ENCODE measurements around the gene NDUFA1.
"Not testable (repeated sequence)": the region's sequence is repeated elsewhere in the genome, so short reads cannot be mapped to it uniquely, and the experiment has no call there.

NDUFA1 gene

DNA sequence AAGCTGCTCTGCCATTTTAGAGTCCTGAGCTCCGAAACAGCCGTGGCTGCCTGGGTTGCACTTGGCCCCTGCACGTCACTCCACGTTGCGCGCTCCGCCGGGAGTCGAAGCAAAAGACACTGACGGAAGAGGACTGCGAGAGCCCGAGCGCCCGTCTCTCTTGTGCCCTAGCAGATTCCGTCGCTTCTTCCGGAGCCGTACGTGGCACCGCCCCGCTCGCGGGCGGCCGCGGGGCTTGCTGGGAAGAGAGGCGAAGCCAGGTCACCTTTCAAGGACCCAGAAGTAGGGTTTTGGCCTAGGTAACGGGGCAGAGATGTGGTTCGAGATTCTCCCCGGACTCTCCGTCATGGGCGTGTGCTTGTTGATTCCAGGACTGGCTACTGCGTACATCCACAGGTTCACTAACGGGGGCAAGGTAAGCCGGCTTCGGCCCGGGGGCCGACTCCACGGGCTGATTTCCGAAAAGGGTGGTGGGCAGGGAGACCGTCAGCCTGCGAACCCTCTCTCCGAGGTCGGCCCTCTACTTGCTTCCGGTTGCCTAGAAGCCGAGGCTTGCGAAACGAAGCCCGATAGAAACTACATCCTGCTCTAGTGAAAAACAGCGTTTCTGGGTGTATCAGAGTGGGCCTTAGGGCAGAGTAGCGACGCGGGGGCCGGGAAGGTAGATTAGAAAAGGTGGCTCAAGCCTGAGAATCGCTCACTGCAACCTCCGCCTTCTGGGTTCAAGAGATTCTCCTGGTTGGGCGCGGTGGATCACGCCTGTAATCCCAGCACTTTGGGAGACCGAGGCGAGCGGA, at the start of gene NDUFA1, which contains the start of gene RNF113A:
TSS of gene NDUFA1 (plus strand) at position 234 of the 797 bp plus-strand sequence. CDS start at position 314, 80 bp downstream.
TSS of gene RNF113A (minus strand) at position 135 of the 797 bp plus-strand sequence. CDS start at position 15, 120 bp downstream.
- DNase-seq = peak; percentile 80 to 83

- DNase-seq = not testable (repeated sequence)
Observed at GRCh38 chrX:119824221-119824620, 47.4 kb upstream of the NDUFA1 start.

DNA sequence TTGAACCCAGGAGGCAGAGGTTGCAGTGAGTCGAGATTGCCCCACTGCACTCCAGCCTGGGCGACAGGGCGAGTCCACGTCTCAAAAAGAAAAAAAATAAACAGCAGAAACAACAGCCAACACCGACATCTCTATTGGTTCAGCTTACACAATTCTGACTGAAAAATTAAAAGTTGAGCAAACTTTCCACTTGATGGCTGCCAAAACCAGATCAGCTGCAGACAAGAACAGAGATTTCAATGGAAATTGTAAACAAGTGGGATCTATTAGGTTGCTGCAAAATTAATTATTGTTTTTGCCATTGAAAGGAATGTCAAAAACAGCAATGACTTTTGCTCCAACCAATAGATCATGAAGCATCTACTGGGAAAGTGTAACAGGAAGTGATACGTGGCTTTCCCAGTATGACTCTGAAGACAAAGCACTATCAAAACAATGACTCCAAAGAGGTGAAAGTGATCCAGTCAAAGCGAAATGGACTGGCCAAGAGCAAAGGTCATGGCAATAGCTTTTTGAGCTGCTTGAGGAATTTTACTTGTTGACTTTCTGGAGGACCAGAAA, 45.2 kb upstream of the NDUFA1 start:
- DNase-seq = no peak

- DNase-seq = no peak
Observed at GRCh38 chrX:119828446-119828845, 43.2 kb upstream of the NDUFA1 start.

- no peak for DNase-seq
Observed at GRCh38 chrX:119833905-119834304, 37.7 kb upstream of the NDUFA1 start.

- peak; percentile 91 to 93 for DNase-seq
Observed at GRCh38 chrX:119852382-119853353, 19.0 kb upstream of the NDUFA1 start, which contains the start of gene UPF3B. Gene UPF3B, minus strand, starts transcription at chrX:119852963. Its CDS starts 35 bp downstream, at chrX:119852928.

DNA sequence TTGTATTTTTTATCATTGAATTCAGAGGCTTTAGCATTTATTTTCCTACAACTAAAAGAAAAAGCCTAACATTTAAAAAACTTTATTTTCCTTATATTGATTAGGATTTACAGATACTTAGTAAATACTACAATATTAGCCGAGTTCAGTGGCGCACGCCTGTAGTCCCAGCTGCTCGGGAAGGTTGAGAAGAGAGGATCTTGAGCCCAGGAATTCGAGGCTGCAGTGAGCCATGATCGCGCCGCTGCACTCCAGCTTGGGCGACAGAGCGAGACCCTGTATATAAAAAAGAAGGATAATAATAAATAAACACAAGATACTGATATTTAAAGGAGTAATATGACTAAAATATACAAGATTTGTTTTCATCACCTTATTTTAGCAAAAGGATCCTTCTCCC, 18.2 kb upstream of the NDUFA1 start:
- no peak for DNase-seq

DNA sequence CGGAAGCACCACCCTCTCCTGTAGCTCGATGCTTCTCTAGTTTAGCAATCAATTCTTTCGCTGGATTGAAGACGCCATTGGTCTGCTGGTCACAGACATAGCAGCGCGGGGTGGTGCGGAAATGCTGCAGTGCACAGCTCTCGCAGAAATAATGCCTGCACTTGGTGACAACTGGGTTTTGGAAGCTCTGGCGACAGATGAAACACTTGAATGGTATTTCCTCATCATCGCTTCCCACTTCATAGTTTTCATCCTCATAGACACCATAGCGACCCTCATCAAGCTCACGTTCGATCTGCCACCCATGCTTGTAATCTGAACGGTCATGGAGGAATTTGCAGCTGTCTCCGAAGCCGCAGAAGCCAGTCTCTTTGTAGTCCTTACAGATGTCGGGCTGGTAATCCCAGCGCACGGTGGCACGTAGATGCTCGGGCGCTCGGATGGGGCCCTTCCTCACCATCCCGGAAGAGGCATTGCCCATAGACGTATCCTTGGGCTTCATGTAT, 953 bp upstream of the NDUFA1 start:
- DNase-seq = peak; percentile 19 to 32

DNA sequence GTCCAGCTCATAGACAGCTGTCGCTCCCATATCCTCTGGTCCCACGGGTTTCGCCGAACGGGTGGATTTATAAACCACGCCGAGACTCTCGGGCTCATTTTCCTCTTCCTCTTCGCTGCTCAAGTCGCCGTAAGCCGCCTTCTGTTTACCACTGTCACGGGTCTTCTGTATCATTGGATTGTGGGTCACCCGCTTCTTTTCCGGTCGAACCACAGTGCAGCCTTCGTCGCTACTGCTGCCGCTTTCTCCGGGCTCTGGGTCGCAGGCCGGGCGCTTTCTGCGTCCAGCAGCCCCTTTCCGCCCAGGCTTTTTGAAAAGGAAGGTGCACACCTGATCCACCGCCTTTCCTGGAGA, 410 bp upstream of the NDUFA1 start:
- no peak for DNase-seq

GRCh38 chrX:119878740-119879139, 7.1 kb downstream of the NDUFA1 start:
- no peak for DNase-seq

- DNase-seq = no peak
Observed at GRCh38 chrX:119880076-119880475, 8.4 kb downstream of the NDUFA1 start.

DNA sequence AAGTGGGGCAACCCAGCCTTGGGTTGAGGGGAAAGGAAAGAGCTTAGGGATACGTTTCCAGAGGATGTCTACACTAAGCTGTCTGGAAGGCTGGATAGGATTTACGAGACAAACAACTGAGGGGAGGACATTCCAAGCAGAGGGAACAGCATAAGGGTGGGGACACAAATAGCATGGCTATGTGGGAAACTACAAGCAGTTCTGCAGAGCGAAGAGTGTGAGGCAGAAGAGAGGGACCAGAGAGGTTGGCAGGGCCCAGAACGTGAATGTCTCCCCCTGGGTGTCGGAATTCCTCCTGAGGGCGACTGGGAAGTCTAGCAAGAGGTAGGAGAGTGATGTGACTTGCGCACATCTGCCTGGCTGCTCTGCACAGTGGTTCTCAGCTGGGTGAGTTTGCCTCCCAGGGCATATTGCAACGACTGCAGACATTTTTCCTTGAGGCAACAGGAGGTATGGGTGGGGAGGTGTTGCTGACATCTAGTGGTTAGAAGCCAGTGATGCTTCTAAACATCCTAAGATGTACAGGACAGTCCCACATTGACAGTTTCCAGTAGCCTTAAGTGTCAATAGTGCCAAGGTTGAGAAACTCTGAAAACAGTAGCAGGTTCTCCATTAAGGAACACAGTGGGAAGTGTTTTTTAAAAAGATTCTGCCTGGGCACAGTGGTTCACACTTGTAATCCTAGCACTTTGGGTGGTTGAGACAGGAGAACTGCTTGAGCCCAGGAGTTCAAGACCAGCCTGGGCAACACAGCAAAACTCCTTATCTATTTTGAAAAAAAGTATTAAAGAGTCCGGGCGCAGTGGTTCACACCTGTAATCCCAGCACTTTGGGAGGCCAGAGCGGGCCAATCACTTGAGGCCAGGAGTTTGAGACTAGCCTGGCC, 9.2 kb downstream of the NDUFA1 start:
- DNase-seq = peak; percentile 13 to 18

GRCh38 chrX:119885554-119886428, 14.2 kb downstream of the NDUFA1 start:
- no peak for DNase-seq

DNA sequence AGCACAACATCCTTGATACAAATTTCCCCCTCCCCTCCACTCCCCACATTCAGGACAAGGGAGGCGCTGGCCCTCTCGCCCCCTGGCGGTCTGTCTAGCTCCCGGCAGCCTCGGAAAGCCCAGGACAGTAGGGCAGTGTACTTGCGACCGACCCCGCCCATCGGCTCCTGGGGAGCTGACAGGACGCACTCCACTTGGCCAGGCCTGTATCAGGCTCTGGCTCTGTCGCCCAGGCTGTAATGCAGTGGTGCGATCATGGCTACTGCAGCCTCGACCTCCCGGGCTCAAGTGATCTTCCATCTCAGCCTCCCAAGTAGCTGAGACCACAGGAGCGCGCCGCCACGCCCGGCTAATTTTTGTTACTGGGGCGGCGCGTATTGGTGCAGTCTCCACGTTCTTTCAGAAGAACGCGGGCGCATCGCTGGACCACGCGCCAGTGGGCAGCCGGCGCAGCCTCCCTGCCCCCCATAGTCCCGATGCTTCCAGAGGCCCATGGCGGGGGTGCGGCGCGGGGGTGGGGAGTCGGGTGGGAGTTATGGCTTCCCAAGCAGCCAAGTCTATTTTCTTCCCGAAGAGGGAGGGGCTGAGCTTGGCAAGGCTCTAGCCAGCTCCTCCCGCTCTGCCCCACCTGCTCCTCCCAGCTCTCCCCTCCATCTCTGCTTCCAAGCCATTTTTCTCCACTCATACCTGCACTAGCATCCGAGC, 16.2 kb downstream of the NDUFA1 start:
- peak; percentile 70 to 78 for DNase-seq

GRCh38 chrX:119890626-119891025, 19.0 kb downstream of the NDUFA1 start:
- DNase-seq = not testable (repeated sequence)

GRCh38 chrX:119891961-119892692, 20.5 kb downstream of the NDUFA1 start:
- DNase-seq = not testable (repeated sequence)

DNA sequence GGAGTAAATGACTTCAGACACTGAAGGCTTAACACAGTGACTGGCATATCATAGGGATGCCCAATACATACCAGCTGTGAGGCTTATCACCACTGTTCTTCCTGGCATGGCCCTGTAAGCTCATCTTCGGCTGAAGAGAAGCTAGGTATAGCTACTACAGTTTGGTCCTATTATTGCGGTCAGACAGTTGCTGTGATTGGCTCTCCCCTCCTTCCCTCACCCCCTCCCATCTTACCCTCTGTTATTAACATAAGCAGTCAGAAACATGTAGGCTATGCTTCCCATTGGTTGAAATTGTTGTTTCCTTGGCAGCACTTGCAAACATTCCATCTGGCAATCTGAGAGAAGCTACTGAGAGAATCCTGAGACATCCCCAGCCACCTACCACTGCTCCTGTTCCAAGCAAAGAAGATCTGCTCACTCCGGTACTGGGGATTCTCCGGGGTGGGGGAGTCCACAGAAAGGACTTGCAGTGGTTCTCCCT, 24.3 kb downstream of the NDUFA1 start, which contains the start of gene AKAP14:
TSS of gene AKAP14 (plus strand) at position 51 of the 484 bp plus-strand sequence. CDS start 7,331 bp downstream, outside the sequence.
- DNase-seq = no peak

DNA sequence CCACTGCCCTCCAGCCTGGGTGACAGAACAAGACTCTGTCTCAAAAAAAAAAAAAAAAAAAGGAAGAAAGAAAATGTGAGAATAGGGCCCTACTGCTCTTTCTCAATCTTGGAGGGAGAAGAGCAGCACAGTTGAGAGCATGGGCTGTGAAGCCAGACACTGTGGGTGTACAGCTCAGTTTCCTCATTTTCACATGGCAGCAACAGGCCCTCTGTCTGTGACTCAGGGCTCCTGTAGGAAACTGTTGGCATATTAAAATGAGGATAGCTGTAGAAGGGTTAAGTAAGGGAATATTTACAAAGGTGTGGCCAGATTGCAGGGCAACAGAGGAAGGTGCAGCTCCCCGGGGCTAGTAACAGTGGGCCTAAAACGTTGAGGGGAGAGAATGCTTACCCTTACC, 27.5 kb downstream of the NDUFA1 start:
- DNase-seq = no peak

GRCh38 chrX:119900976-119901375, 29.3 kb downstream of the NDUFA1 start:
- DNase-seq = no peak
